Measurements from ENCODE around the gene SIRPD. TPM values are rescaled to one million over a fixed set of nuclear protein-coding genes. Genes with fewer than 3 reads are reported as not detected.

The SIRPD gene
- polyA plus RNA-seq, 1 donor (not counting 4 experiments of a cell fraction or from before 2014, with no cell fraction given): not detected

GRCh38 chr20:1489764-1490436, 67.6 kb downstream of the SIRPD start:
- Histone ChIP-seq H3K9me3 (ENCODE audit: control insufficient read depth, low read depth, low read length) (no peaks in the 10 kb centered on the region), H3K9ac (ENCODE audit: control insufficient read depth, extremely low read depth, insufficient read depth, low read length) (peak overlapping the region; percentile 53), H4K20me1 (ENCODE audit: control insufficient read depth, extremely low read depth, insufficient read depth, low read length) (no peaks in the 10 kb centered on the region), H3K4me2 (ENCODE audit: control insufficient read depth, extremely low read depth, insufficient read depth, low read depth, low read length) (peak overlapping the region; percentile 68), H3K4me1 (ENCODE audit: control insufficient read depth, extremely low read depth, insufficient read depth, low read length) (peaks cover 32% of the 10 kb centered on the region), H3K79me2 (ENCODE audit: control insufficient read depth, insufficient read depth, low read length) (no peaks in the 10 kb centered on the region), H3K9me1 (ENCODE audit: control insufficient read depth, extremely low read depth, insufficient read depth, low read length) (no peaks in the 10 kb centered on the region), H3K4me3 (ENCODE audit: control insufficient read depth in 2 of 3, extremely low read depth in 1 of 3, insufficient read depth in 2 of 3, low read depth in 1 of 3, low read length in 3 of 3) (peak overlapping the region in 2 of 3 experiments; percentile 14 to 25), H3K27me3 (ENCODE audit: control insufficient read depth, extremely low read depth, insufficient read depth, low read length) (no peaks in the 10 kb centered on the region), H2AFZ (ENCODE audit: control insufficient read depth, low read length) (peak overlapping the region; percentile 70), H3K36me3 (ENCODE audit: control insufficient read depth in 2 of 2, extremely low read depth in 1 of 2, insufficient read depth in 2 of 2, low read length in 2 of 2) (no peaks in the 10 kb centered on the region), H3K27ac (ENCODE audit: control insufficient read depth, insufficient read depth, low read length) (peak overlapping the region; percentile 86)
- FAIRE-seq: peak; percentile 98
- DNase-seq (ENCODE audit: low read depth, low spot score): no peak
- TF ChIP-seq EZH2 (IDR thresholded peaks at IDR 0.05; ENCODE audit: low read length): no peak
- TF ChIP-seq, protein P1, sequence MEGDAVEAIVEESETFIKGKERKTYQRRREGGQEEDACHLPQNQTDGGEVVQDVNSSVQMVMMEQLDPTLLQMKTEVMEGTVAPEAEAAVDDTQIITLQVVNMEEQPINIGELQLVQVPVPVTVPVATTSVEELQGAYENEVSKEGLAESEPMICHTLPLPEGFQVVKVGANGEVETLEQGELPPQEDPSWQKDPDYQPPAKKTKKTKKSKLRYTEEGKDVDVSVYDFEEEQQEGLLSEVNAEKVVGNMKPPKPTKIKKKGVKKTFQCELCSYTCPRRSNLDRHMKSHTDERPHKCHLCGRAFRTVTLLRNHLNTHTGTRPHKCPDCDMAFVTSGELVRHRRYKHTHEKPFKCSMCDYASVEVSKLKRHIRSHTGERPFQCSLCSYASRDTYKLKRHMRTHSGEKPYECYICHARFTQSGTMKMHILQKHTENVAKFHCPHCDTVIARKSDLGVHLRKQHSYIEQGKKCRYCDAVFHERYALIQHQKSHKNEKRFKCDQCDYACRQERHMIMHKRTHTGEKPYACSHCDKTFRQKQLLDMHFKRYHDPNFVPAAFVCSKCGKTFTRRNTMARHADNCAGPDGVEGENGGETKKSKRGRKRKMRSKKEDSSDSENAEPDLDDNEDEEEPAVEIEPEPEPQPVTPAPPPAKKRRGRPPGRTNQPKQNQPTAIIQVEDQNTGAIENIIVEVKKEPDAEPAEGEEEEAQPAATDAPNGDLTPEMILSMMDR (optimal IDR thresholded peaks at IDR 0.05 in 1 of 3, IDR thresholded peaks at IDR 0.05 in 1 of 3, conservative IDR thresholded peaks at IDR 0.05 in 1 of 3; ENCODE audit: extremely low read depth in 1 of 3, insufficient read depth in 2 of 3, low read length in 3 of 3): no peak
- dilution Hi-C loops (cut with MboI; ENCODE audit: extremely low pct_ligation_motif_present, low sequenced_read_pairs): no loop called here

DNA sequence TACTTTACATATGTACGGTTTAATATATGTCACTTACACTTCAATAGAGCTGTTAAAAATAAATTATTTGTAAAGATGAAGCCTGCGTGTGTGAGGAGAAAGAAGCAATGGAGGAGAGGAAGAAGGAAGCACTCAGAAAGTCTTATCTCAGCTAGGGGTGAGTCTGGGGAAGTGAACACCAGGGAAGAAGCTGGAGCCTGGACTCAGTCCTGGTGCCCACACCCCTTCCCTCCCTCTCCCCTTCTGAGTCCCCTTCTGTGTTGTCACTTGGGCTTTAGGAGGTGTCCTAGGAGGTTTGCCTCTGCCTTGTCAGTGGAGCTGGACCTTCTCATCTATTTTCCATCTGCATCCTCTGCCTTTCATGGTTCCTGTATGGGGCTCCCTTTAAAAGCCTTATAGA, 68.2 kb downstream of the SIRPD start:
- dilution Hi-C loops (cut with MboI; ENCODE audit: extremely low pct_ligation_motif_present, low sequenced_read_pairs): no loop called here
- no peaks in the 10 kb centered on the region for H4K20me1 ChIP-seq (ENCODE audit: control insufficient read depth, extremely low read depth, insufficient read depth, low read length)
- peak overlapping the region in 2 of 3 experiments; percentile 14 to 25 for H3K4me3 ChIP-seq (ENCODE audit: control insufficient read depth in 2 of 3, extremely low read depth in 1 of 3, insufficient read depth in 2 of 3, low read depth in 1 of 3, low read length in 3 of 3)
- peak overlapping the region; percentile 68 for H3K4me2 ChIP-seq (ENCODE audit: control insufficient read depth, extremely low read depth, insufficient read depth, low read depth, low read length)
- H3K27ac ChIP-seq (ENCODE audit: control insufficient read depth, insufficient read depth, low read length): peak overlapping the region; percentile 86
- H3K79me2 ChIP-seq (ENCODE audit: control insufficient read depth, insufficient read depth, low read length): no peaks in the 10 kb centered on the region
- no peaks in the 10 kb centered on the region for H3K27me3 ChIP-seq (ENCODE audit: control insufficient read depth, extremely low read depth, insufficient read depth, low read length)
- H3K9ac ChIP-seq (ENCODE audit: control insufficient read depth, extremely low read depth, insufficient read depth, low read length): peak overlapping the region; percentile 53
- no peak for FAIRE-seq
- no peak for TF ChIP-seq EZH2 (IDR thresholded peaks at IDR 0.05; ENCODE audit: low read length)
- TF ChIP-seq, protein P1 (optimal IDR thresholded peaks at IDR 0.05 in 1 of 3, IDR thresholded peaks at IDR 0.05 in 1 of 3, conservative IDR thresholded peaks at IDR 0.05 in 1 of 3; ENCODE audit: extremely low read depth in 1 of 3, insufficient read depth in 2 of 3, low read length in 3 of 3): no peak
- no peaks in the 10 kb centered on the region for H3K9me3 ChIP-seq (ENCODE audit: control insufficient read depth, low read depth, low read length)
- no peaks in the 10 kb centered on the region for H3K36me3 ChIP-seq (ENCODE audit: control insufficient read depth in 2 of 2, extremely low read depth in 1 of 2, insufficient read depth in 2 of 2, low read length in 2 of 2)
- peak overlapping the region; percentile 70 for H2AFZ ChIP-seq (ENCODE audit: control insufficient read depth, low read length)
- H3K4me1 ChIP-seq (ENCODE audit: control insufficient read depth, extremely low read depth, insufficient read depth, low read length): peaks cover 37% of the 10 kb centered on the region
- no peak for DNase-seq (ENCODE audit: low read depth, low spot score)
- no peaks in the 10 kb centered on the region for H3K9me1 ChIP-seq (ENCODE audit: control insufficient read depth, extremely low read depth, insufficient read depth, low read length)
